Heart left ventricle (tissue), 13 donors: ENCODE results near the gene RCE1.

ENCODE experiments used
- POLR2A ChIP-seq, 2 donors: fragments of 450-650 bp; IDR thresholded peaks; one replicate each; pipeline ENCODE4 v1.6.1; 2017; ENCODE audit warnings: antibody characterized with exemption in 2 of 2, mild to moderate bottlenecking in 2 of 2, moderate library complexity in 2 of 2
- TF ChIP-seq, protein P1 (sequence below), 12 donors: fragments of 200-600 bp; sonication (generic) in 4 of 12; IDR thresholded peaks; one replicate each; pipeline versions ENCODE4 v1.5.0 to v1.8.0; 2018 to 2022; ENCODE audit warnings: antibody characterized with exemption in 12 of 12, mild to moderate bottlenecking in 5 of 12
- donor health status: ischemic (EF 13 %, LVEDD 7.1; RV severe dilation, severe dysfunction).
- donor health status: DM: no; HTN: yes; CAD: no.
- donor health status: DM: no; HTN: no; CAD: no.
- donor health status: ischemic (EF 25% LVEDD 6.9; RV normal size, moderate dysfunction).
- donor health status: ischemic (EF 25% LVEDD 5.7; RV mildly dilated, moderate dysfunction).
- donor health status: ischemic (EF 35%, LVEDD 5.7; RV mildly dilated, moderate dysfunction).
- donor health status: nonischemic (EF 11% LVEDD 7.7; RV severe dilation, severe dysfunction).
- donor health status: DM: yes; HTN: yes; CAD: no.
- donor health status: PGD.
- donor health status: ischemic (EF 29% LVEDD 5.4; RV normal size, mild dysfunction).
- donor health status: nonischemic (EF 23%, LVEDD 6.1; RV moderate dilation, normal function).

DNA sequence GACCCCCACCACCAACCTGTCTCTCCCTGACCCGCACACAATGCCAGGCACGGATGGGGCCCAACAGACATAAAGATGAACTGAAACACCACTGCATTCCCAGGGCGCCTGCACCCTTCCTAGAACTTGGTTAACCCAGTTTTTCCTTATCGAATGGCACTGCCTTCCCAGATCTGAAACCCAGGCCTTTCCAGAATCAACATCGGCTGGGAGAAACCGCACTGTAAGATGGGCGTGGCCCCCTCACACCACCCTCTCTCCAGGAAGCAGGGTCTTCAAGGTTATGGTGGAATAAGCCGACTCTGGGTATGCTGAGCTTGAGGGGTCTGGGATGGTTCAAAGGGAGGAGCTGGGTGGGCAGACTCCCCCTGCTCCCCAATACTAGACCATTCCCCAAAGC is 36.8 kb downstream of the RCE1 start:
- no peak for TF ChIP-seq POLR2A (IDR thresholded peaks at IDR 0.05)
- TF ChIP-seq, protein P1, sequence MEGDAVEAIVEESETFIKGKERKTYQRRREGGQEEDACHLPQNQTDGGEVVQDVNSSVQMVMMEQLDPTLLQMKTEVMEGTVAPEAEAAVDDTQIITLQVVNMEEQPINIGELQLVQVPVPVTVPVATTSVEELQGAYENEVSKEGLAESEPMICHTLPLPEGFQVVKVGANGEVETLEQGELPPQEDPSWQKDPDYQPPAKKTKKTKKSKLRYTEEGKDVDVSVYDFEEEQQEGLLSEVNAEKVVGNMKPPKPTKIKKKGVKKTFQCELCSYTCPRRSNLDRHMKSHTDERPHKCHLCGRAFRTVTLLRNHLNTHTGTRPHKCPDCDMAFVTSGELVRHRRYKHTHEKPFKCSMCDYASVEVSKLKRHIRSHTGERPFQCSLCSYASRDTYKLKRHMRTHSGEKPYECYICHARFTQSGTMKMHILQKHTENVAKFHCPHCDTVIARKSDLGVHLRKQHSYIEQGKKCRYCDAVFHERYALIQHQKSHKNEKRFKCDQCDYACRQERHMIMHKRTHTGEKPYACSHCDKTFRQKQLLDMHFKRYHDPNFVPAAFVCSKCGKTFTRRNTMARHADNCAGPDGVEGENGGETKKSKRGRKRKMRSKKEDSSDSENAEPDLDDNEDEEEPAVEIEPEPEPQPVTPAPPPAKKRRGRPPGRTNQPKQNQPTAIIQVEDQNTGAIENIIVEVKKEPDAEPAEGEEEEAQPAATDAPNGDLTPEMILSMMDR (IDR thresholded peaks at IDR 0.05), result no peak
